Measurements from ENCODE around the gene TPRG1.

TPRG1 gene

GRCh38 chr3:189171707-189172106 is at the start of gene TPRG1:
TSS of gene TPRG1 (plus strand) at chr3:189171971. CDS start at chr3:189207385, 35,414 bp downstream.
- no peak within 1 kb of the TSS for H3K4me3 ChIP-seq (ENCODE audit: low read depth, low read length)

DNA sequence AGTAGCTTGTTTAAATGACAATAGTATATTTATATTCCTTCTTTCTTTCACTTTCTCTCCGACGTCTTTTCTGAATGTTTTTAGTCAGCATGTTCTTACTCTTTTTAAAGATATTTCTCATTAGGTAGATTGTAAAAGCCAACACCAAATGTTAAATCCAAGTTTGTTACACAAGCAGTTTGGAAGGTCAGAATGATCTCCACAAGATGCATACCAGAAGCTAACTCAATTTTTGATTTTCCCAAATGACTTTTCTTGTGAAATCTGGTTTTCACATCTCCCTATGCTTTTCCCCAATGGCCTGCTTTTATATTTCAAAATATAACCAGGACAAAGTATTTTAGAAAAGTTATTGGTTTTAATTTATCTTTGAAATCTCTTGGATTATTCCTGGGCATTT is 49.7 kb upstream of the TPRG1 start:
- H3K4me3 ChIP-seq (ENCODE audit: low read depth, low read length), result no peak overlapping the region

- H3K4me3 ChIP-seq (ENCODE audit: low read depth, low read length), result no peak overlapping the region
These were observed 49.1 kb upstream of the TPRG1 start for GRCh38 chr3:189122526-189123205.

GRCh38 chr3:189123595-189124387 is 48.0 kb upstream of the TPRG1 start:
- H3K4me3 ChIP-seq (ENCODE audit: low read depth, low read length), result no peak overlapping the region

- H3K4me3 ChIP-seq (ENCODE audit: low read depth, low read length), result no peak overlapping the region
These were observed 39.5 kb upstream of the TPRG1 start for GRCh38 chr3:189132231-189132671.

DNA sequence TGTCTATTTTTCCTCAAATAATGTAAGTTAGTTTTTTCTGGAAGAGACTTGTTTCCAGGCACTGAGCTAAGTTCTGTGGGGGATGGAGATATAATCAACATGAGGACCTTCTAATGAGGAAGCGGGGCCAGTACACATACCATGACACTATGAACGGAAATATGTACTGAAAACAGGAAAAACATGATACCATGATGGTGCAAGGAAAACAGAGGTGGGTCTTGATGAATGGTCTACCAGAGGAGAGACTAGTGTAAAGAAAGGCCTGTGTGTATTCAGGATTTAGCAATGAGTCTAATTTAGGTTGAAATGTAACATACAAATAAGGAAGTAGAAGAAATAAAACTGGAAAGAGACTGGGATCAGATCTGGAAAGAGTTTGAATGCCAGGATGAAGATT is 38.9 kb upstream of the TPRG1 start:
- H3K4me3 ChIP-seq (ENCODE audit: low read depth, low read length), result no peak overlapping the region

GRCh38 chr3:189133768-189134167 is 38.0 kb upstream of the TPRG1 start:
- no peak overlapping the region for H3K4me3 ChIP-seq (ENCODE audit: low read depth, low read length)

GRCh38 chr3:189137416-189137815 is 34.4 kb upstream of the TPRG1 start:
- no peak overlapping the region for H3K4me3 ChIP-seq (ENCODE audit: low read depth, low read length)

DNA sequence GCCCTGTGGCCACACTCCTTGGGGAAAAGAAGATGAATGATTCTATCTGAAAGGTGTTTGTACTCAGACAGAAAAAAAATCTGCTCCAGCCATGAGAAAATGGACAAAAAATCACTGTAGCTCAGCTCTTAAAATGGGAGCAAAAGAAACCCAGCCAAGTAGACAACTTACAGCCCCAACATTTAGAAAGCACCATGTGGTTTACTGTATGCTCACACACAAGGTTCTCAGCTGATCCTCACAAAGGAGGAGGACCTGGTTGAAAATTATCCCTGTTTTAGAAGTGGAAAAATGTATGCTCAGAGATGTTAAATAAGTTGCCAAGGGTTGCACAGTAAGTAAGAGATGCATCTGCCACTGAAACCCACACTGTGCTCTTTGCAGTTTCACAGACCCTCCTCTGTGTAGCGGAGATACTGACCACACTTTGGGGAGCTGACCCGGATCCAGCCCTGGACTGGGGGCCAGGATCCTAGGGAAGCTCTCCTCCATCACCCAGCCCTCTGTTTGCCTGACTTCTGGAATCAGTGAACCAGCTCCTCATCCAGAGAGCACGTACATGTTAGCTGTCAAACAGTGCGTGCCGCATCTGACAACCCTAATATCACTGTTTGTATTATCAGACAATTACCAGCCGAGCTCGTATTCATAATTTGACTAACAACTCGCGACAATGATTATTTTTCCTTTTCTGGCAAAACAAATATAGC is 32.7 kb upstream of the TPRG1 start:
- no peak overlapping the region for H3K4me3 ChIP-seq (ENCODE audit: low read depth, low read length)

DNA sequence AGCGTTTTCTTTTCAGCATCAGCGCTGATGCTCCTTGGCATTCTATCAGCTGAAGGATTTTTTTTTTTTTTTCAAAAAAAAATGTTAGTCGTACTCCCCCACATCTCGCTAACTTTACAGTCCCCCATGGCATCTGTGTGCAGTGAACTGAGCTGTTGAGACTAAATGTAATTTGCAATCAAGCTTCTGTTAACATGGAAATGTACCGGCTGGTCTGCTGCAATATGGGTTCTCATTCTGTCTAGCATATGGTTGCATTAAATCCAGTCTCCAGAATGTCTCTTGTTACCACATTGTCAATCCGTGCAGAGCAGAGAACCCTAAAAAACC is 32.2 kb upstream of the TPRG1 start:
- H3K4me3 ChIP-seq (ENCODE audit: low read depth, low read length), result no peak overlapping the region

- H3K4me3 ChIP-seq (ENCODE audit: low read depth, low read length), result no peak overlapping the region
These were observed 29.2 kb upstream of the TPRG1 start for GRCh38 chr3:189142527-189142926.

DNA sequence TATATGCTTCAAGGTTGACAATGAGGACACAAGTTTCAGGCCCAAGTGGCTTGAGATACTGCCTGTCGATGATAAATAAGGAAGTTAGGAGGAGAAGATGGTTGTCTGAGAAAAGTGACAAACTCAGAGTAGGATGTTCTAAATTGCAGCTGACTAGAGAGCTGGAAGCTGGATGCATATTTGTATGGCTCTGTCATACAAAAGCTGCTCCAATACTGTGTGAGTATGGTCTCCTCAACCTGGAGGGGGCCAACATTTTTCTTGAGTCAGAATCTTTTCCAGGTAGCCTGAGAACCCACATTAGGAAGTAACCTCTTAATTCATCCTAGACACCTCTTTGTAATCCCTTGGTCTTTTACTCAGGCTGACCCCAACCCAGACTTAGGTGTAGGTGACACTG is 28.4 kb upstream of the TPRG1 start:
- no peak overlapping the region for H3K4me3 ChIP-seq (ENCODE audit: low read depth, low read length)

GRCh38 chr3:189143771-189144170 is 28.0 kb upstream of the TPRG1 start:
- H3K4me3 ChIP-seq (ENCODE audit: low read depth, low read length), result no peak overlapping the region

DNA sequence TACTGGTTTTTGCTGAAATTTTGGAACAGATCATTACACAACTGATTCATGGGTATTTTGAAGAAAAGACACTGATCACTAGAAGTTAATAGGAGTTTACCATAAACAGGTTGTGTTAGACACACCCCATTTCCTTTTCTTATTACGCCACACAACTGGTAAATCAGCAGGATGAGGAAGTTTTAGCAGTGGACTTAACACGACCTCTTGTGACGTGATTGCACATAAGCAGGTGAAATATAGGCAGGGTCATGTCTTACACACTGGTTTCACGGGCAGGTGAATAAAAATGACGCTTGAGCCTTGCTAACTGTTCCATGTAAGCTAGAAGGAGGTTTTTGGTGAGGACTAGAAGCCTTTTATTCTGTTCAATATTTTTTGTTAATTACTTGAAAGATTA is 27.1 kb upstream of the TPRG1 start:
- no peak overlapping the region for H3K4me3 ChIP-seq (ENCODE audit: low read depth, low read length)

GRCh38 chr3:189146848-189147247 is 24.9 kb upstream of the TPRG1 start:
- H3K4me3 ChIP-seq (ENCODE audit: low read depth, low read length), result no peak overlapping the region

DNA sequence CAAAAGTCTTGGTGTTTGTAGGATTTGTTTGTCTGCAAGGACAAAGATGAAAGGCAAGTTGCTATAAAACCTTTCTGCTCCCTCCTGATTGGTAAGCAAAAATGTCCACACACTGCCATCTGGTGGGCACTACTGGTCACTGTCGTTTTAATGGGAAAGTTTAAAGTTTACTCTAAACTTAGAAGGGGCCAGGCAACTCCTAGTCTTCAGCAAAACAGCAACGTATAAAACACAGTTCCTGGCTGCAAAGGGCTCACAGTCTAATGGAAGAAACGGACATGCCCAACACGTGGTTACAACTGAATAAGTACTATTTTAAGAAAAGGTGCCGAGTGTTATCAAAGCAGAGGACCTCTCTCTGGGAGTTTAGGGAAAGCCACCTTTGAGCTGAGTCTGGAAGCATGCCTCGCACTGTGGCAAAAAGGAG is 23.7 kb upstream of the TPRG1 start:
- no peak overlapping the region for H3K4me3 ChIP-seq (ENCODE audit: low read depth, low read length)

DNA sequence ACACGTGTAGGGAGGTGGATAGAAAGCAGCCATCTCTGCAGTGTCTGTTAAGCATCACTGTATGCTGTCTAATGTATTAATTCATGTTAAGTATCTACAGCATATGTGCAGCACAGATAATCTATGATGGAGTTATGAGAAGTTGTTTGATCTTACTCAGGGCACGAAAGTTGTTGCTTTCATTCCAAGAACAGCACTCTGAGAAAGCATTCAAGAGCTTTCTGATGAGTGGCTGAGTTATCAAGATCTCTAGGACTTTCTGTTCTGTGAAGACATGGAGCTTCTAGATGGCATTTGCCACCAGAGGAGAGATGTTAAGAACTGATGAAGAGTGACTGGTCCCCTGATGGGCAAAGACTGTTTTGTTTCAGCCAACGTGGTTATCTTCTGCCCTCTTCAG is 22.6 kb upstream of the TPRG1 start:
- H3K4me3 ChIP-seq (ENCODE audit: low read depth, low read length), result no peak overlapping the region

DNA sequence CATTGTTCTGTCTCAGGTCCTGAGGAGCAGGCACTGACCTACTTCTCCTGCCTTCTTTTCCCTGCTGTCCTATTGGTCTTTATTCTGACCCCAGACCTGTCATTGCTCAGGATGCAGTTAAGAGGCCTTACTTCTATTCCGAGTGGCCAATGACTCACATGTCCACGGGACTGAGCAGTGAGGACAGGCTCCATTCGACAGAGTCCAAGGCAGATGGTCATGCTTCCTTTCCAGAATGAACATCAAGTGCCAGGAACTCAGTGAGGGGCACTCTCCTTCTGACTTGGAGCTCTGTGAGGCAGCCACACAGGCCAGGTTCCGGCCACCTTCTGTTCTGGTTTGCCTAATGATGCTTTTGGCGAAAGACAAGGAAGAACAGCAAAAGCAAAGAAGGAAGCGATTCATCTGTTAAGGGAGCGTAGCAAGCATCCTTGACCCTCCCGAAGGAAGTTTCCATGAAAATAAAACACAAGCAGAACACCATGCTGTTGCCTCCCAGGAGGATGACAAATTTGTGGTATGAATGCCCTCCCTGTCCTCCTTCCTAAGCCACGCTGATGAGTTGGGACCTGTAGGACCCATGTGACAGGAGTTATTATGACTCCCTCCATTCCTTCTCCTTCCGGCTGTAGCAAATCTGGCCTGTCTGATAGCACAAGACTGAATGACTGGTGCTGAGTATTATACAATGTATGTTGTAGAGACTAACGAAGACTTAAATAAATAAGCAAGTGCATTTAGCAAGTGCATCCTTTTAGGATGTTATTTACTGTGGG is 14.4 kb upstream of the TPRG1 start:
- H3K4me3 ChIP-seq (ENCODE audit: low read depth, low read length), result no peak overlapping the region

- H3K4me3 ChIP-seq (ENCODE audit: low read depth, low read length), result no peak overlapping the region
These were observed 13.7 kb upstream of the TPRG1 start for GRCh38 chr3:189158034-189158433.

- H3K4me3 ChIP-seq (ENCODE audit: low read depth, low read length), result no peak overlapping the region
These were observed 11.1 kb upstream of the TPRG1 start for GRCh38 chr3:189160519-189161309.
